Liver (tissue), 9 donors: ENCODE results near the gene AATF. TPM values are rescaled to one million over a fixed set of nuclear protein-coding genes. Genes with fewer than 3 reads are reported as not detected.

Experiments
- DNase-seq: peaks from one replicate; pipeline ENCODE4 v3.0.0-alpha.2; 2017; ENCODE audit warnings: low spot score
- H3K27ac ChIP-seq, 2 donors: one replicate each; pipeline ENCODE4 v1.7.0; 2013; ENCODE audit warnings: inconsistent platforms in 2 of 2, low read length in 2 of 2, control low read depth in 1 of 2, low read depth in 1 of 2, mild to moderate bottlenecking in 1 of 2
- H3K27me3 ChIP-seq, 4 donors: one replicate each; pipeline versions ENCODE4 v1.6.1 to v1.7.0; 2013; ENCODE audit warnings: low read length in 3 of 4, inconsistent platforms in 1 of 4, mild to moderate bottlenecking in 1 of 4, moderate library complexity in 1 of 4; ENCODE audit not compliant: control insufficient read depth in 4 of 4, insufficient read depth in 4 of 4
- H3K36me3 ChIP-seq, 4 donors: one replicate each; pipeline versions ENCODE4 v1.6.1 to v1.7.0; 2013; ENCODE audit warnings: low read length in 3 of 4, mild to moderate bottlenecking in 3 of 4, low read depth in 1 of 4, moderate library complexity in 1 of 4; ENCODE audit not compliant: control insufficient read depth in 4 of 4, insufficient read depth in 3 of 4
- H3K4me1 ChIP-seq, 4 donors: one replicate each; pipeline versions ENCODE4 v1.6.1 to v1.7.0; 2013; ENCODE audit warnings: low read length in 3 of 4, mild to moderate bottlenecking in 3 of 4, moderate library complexity in 1 of 4; ENCODE audit not compliant: control insufficient read depth in 4 of 4, insufficient read depth in 4 of 4
- H3K4me3 ChIP-seq, 3 donors: one replicate each; pipeline versions ENCODE4 v1.6.1 to v1.7.0; 2013; ENCODE audit warnings: low read length in 3 of 3, control low read depth in 1 of 3, low read depth in 1 of 3, mild to moderate bottlenecking in 1 of 3
- H3K9ac ChIP-seq, 2 donors: one replicate each; pipeline ENCODE4 v1.7.0; 2013; ENCODE audit warnings: low read length in 2 of 2, mild to moderate bottlenecking in 2 of 2, moderate library complexity in 2 of 2, control low read depth in 1 of 2, low read depth in 1 of 2
- H3K9me3 ChIP-seq, 4 donors: one replicate each; pipeline versions ENCODE4 v1.6.1 to v1.7.0; 2013; ENCODE audit warnings: low read length in 3 of 4; ENCODE audit not compliant: control insufficient read depth in 4 of 4
- ATF3 ChIP-seq: IDR thresholded peaks from 2 replicates; pipeline ENCODE4 v1.6.1; 2016; ENCODE audit warnings: antibody characterized with exemption
- CTCF ChIP-seq: fragments of 150-350 bp; IDR thresholded peaks from 2 replicates; pipeline ENCODE4 v1.5.1; 2017; ENCODE audit warnings: improper control_type of control experiment, low read depth, low read length; ENCODE audit not compliant: missing input control
- EGR1 ChIP-seq, 2 donors: IDR thresholded peaks; 2 replicates each; pipeline ENCODE4 v1.6.1; 2016 to 2018; ENCODE audit warnings: antibody characterized with exemption in 2 of 2, low read depth in 2 of 2
- FOXA1 ChIP-seq: IDR thresholded peaks from 2 replicates; pipeline ENCODE4 v1.6.1; 2016; ENCODE audit warnings: antibody characterized with exemption
- FOXA2 ChIP-seq: IDR thresholded peaks from 2 replicates; pipeline ENCODE4 v1.6.1; 2016; ENCODE audit warnings: antibody characterized with exemption
- GABPA ChIP-seq, 2 donors: IDR thresholded peaks in 1 of 2; conservative IDR thresholded peaks in 1 of 2; 2 replicates each; pipeline ENCODE4 v1.6.1; 2016; ENCODE audit warnings: antibody characterized with exemption in 2 of 2, mild to moderate bottlenecking in 1 of 2, moderate library complexity in 1 of 2
- HNF4A ChIP-seq, 2 donors: conservative IDR thresholded peaks; 2 replicates each; pipeline ENCODE4 v1.6.1; 2016; ENCODE audit warnings: antibody characterized with exemption in 2 of 2, mild to moderate bottlenecking in 2 of 2
- HNF4G ChIP-seq: IDR thresholded peaks from 2 replicates; pipeline ENCODE4 v1.6.1; 2016; ENCODE audit warnings: antibody characterized with exemption
- JUND ChIP-seq, 2 donors: IDR thresholded peaks; 2 replicates each; pipeline ENCODE4 v1.6.1; 2016; ENCODE audit warnings: antibody characterized with exemption in 2 of 2
- MAX ChIP-seq: IDR thresholded peaks from 2 replicates; pipeline ENCODE4 v1.6.1; 2016; ENCODE audit warnings: antibody characterized with exemption
- NR2F2 ChIP-seq: IDR thresholded peaks from 2 replicates; pipeline ENCODE4 v1.6.1; 2016; ENCODE audit warnings: antibody characterized with exemption
- RAD21 ChIP-seq, 2 donors: IDR thresholded peaks; 2 replicates each; pipeline ENCODE4 v1.6.1; 2016; ENCODE audit warnings: antibody characterized with exemption in 2 of 2, mild to moderate bottlenecking in 2 of 2
- RXRA ChIP-seq, 2 donors: IDR thresholded peaks; 2 replicates each; pipeline ENCODE4 v1.6.1; 2017 to 2018; ENCODE audit warnings: antibody characterized with exemption in 2 of 2, mild to moderate bottlenecking in 1 of 2
- TAF1 ChIP-seq: conservative IDR thresholded peaks from 2 replicates; pipeline ENCODE4 v1.6.1; 2016; ENCODE audit warnings: antibody characterized with exemption, mild to moderate bottlenecking
- YY1 ChIP-seq: IDR thresholded peaks from 2 replicates; pipeline ENCODE4 v1.6.1; 2016; ENCODE audit warnings: antibody characterized with exemption, mild to moderate bottlenecking
- ZBTB33 ChIP-seq: IDR thresholded peaks from 2 replicates; pipeline ENCODE4 v1.6.1; 2016; ENCODE audit warnings: antibody characterized with exemption
- WGBS: extraction: QIAGEN DNeasy Blood & Tissue Kit; methylation state at CpG from one replicate; pipeline ENCODE4 v1.1.7; 2013; 5-methylcytosine and 5-hydroxymethylcytosine counted together
- polyA plus RNA-seq, 2 donors: library from polyadenylated mRNA; stranded (reverse) in 1 of 2; unstranded in 1 of 2; fragments of 200-250 nt in 1 of 2; fragments of >200 nt in 1 of 2; fragmentation: Nextera tagmentation in 1 of 2; extraction: Ambion mirVana in 1 of 2; gene quantifications; one replicate each; pipeline versions ENCODE4 v1.2.1 to v1.2.3, GENCODE V29; 2013 to 2015
- total RNA-seq, 2 donors: library from RNA; depleted of rRNA; stranded (reverse); fragments of >200 nt; gene quantifications; one replicate each; pipeline ENCODE4 v1.2.3, GENCODE V29; 2014
- donor health status: healthy.
- donor health status: healthy.
- donor health status: healthy.
- donor health status: healthy.
- donor health status: healthy.

AATF gene
- total and polyA plus RNA-seq, 4 donors: 10.8 to 16.9 (median 13.4) TPM

- TF ChIP-seq RAD21 (IDR thresholded peaks at IDR 0.05): no peak
- no peak for TF ChIP-seq NR2F2
- no peak for TF ChIP-seq YY1
- no peak for TF ChIP-seq HNF4A (conservative IDR thresholded peaks at IDR 0.05)
- no peak for TF ChIP-seq TAF1
- no peak for TF ChIP-seq JUND (IDR thresholded peaks at IDR 0.05)
These were observed 27.5 kb upstream of the AATF start (continued) for GRCh38 chr17:36921095-36921851.

GRCh38 chr17:36922175-36922574 is 26.6 kb upstream of the AATF start:
- Histone ChIP-seq H3K9ac (no peak overlapping the region), H3K27me3 (peaks cover 0 to 3% (median under 1%) of the 10 kb centered on the region in 4 donors), H3K27ac (no peak overlapping the region), H3K9me3 (no peaks in the 10 kb centered on the region), H3K36me3 (no peaks in the 10 kb centered on the region), H3K4me3 (no peak overlapping the region), H3K4me1 (no peaks in the 10 kb centered on the region)
- no peak for DNase-seq
- TF ChIP-seq FOXA1 (no peak), CTCF (no peak), ZBTB33 (no peak), HNF4A (conservative IDR thresholded peaks at IDR 0.05) (no peak), RAD21 (IDR thresholded peaks at IDR 0.05) (no peak), ATF3 (no peak), MAX (no peak), GABPA (IDR thresholded peaks at IDR 0.05 in 1 of 2, conservative IDR thresholded peaks at IDR 0.05 in 1 of 2) (no peak), HNF4G (no peak)

- Histone ChIP-seq H3K36me3 (no peaks in the 10 kb centered on the region), H3K9ac (no peak overlapping the region), H3K9me3 (no peaks in the 10 kb centered on the region), H3K4me3 (no peak overlapping the region), H3K27ac (no peak overlapping the region), H3K27me3 (peaks cover 0 to 7% (median 2%) of the 10 kb centered on the region in 4 donors), H3K4me1 (no peaks in the 10 kb centered on the region)
- 83% methylated on average over 5 of the region's 5 CpGs for WGBS
- no peak for DNase-seq
- TF ChIP-seq EGR1 (IDR thresholded peaks at IDR 0.05; ENCODE audit: low read depth in 2 of 2): no peak
- TF ChIP-seq YY1: no peak
- no peak for TF ChIP-seq HNF4A (conservative IDR thresholded peaks at IDR 0.05)
- TF ChIP-seq TAF1: no peak
- TF ChIP-seq RAD21 (IDR thresholded peaks at IDR 0.05): no peak
- no peak for TF ChIP-seq FOXA1
- TF ChIP-seq RXRA (IDR thresholded peaks at IDR 0.05): no peak
- no peak for TF ChIP-seq ZBTB33
- no peak for TF ChIP-seq JUND (IDR thresholded peaks at IDR 0.05)
- no peak for TF ChIP-seq HNF4G
- TF ChIP-seq ATF3: no peak
- no peak for TF ChIP-seq FOXA2
- no peak for TF ChIP-seq NR2F2
- TF ChIP-seq MAX: no peak
These were observed 24.9 kb upstream of the AATF start for GRCh38 chr17:36923814-36924221.
